Neural cell (in vitro differentiated cells): ENCODE results near the gene PLEKHG3. TPM values are rescaled to one million over a fixed set of nuclear protein-coding genes. Genes with fewer than 3 reads are reported as not detected.

ENCODE experiments used
- H2AFZ ChIP-seq: fragments of 200-600, 300-800 bp; sonication (generic), shearing (Covaris generic); 2 replicates; pipeline ENCODE4 v1.6.0; 2014; ENCODE audit warnings: low read depth, mild to moderate bottlenecking, antibody characterized with exemption, low read length, moderate library complexity
- H3F3A ChIP-seq: fragments of 200-600 bp; shearing (Covaris generic); 2 replicates; pipeline ENCODE4 v1.6.1; 2016; ENCODE audit warnings: mild to moderate bottlenecking, moderate library complexity, mixed read lengths, antibody characterized with exemption, low read length; ENCODE audit not compliant: insufficient read depth, poor library complexity, severe bottlenecking
- H3K27ac ChIP-seq: fragments of 200-600, 300-800 bp; sonication (generic), shearing (Covaris generic); 2 replicates; pipeline ENCODE4 v1.5.1; 2014; ENCODE audit warnings: mild to moderate bottlenecking, low read length, moderate library complexity
- H3K27me3 ChIP-seq: fragments of 300-800, 200-600 bp; sonication (generic), shearing (Covaris generic); 2 replicates; pipeline ENCODE4 v1.6.0; 2014; ENCODE audit warnings: mild to moderate bottlenecking, low read depth, low read length, moderate library complexity; ENCODE audit not compliant: insufficient read depth
- H3K36me3 ChIP-seq: fragments of 300-800, 200-600 bp; sonication (generic), shearing (Covaris generic); 2 replicates; pipeline ENCODE4 v1.5.1; 2014; ENCODE audit warnings: mild to moderate bottlenecking, antibody characterized with exemption, low read length, moderate library complexity; ENCODE audit not compliant: insufficient read depth
- H3K4me2 ChIP-seq: fragments of 300-800, 200-600 bp; sonication (generic), shearing (Covaris generic); 2 replicates; pipeline ENCODE4 v1.6.0; 2014; ENCODE audit warnings: mild to moderate bottlenecking, low read length
- H3K4me3 ChIP-seq: fragments of 300-800, 200-600 bp; sonication (generic), shearing (Covaris generic); 2 replicates; pipeline ENCODE4 v1.5.1; 2014; ENCODE audit warnings: mild to moderate bottlenecking, low read length, moderate library complexity
- H3K79me2 ChIP-seq: fragments of 200-600 bp; shearing (Covaris generic); replicated peaks from 2 replicates; pipeline ENCODE4 v1.6.0; 2014; ENCODE audit warnings: mild to moderate bottlenecking, low read length, moderate library complexity; ENCODE audit not compliant: insufficient read depth
- H3K9ac ChIP-seq: fragments of 300-800, 200-600 bp; sonication (generic), shearing (Covaris generic); 2 replicates; pipeline ENCODE4 v1.6.1; 2016; ENCODE audit warnings: mild to moderate bottlenecking, low read length, mixed read lengths
- H3K9me2 ChIP-seq: fragments of 200-600 bp; shearing (Covaris generic); 2 replicates; pipeline ENCODE4 v1.6.1; 2016; ENCODE audit warnings: mild to moderate bottlenecking, low read length, mixed read lengths; ENCODE audit not compliant: insufficient read depth
- H3K9me3 ChIP-seq: fragments of 200-600, 300-800 bp; sonication (generic), shearing (Covaris generic); 2 replicates; pipeline ENCODE4 v1.6.1; 2016; ENCODE audit warnings: mild to moderate bottlenecking, mixed run types, low read length, moderate library complexity, mixed read lengths
- H4K20me1 ChIP-seq: fragments of 200-600 bp; shearing (Covaris generic); 2 replicates; pipeline ENCODE4 v1.6.1; 2016; ENCODE audit warnings: mild to moderate bottlenecking, mixed run types; ENCODE audit not compliant: insufficient read depth
- CTCF ChIP-seq: fragments of 450-650 bp; IDR thresholded peaks from 2 replicates; pipeline ENCODE4 v1.5.1; 2014; ENCODE audit warnings: antibody characterized with exemption, mild to moderate bottlenecking, moderate library complexity; ENCODE audit not compliant: poor library complexity, severe bottlenecking
- EP300 ChIP-seq: fragments of 450-650 bp; conservative IDR thresholded peaks from 2 replicates; pipeline ENCODE4 v1.6.1; 2014; ENCODE audit warnings: antibody characterized with exemption, mild to moderate bottlenecking, moderate library complexity; ENCODE audit not compliant: poor library complexity, severe bottlenecking
- EZH2 ChIP-seq: fragments of 200-600, 300-800 bp; shearing (Covaris generic), sonication (generic); IDR thresholded peaks from 2 replicates; pipeline ENCODE4 v1.6.1; 2014; ENCODE audit warnings: antibody characterized with exemption, low read length, borderline replicate concordance, mild to moderate bottlenecking; ENCODE audit not compliant: insufficient read depth, poor library complexity, severe bottlenecking
- MXI1 ChIP-seq: fragments of 450-650 bp; conservative IDR thresholded peaks from 2 replicates; pipeline ENCODE4 v1.6.1; 2014; ENCODE audit warnings: antibody characterized with exemption, mild to moderate bottlenecking; ENCODE audit not compliant: poor library complexity, severe bottlenecking
- POLR2AphosphoS5 ChIP-seq: IDR thresholded peaks from 2 replicates; pipeline ENCODE4 v1.6.1; 2012
- RAD21 ChIP-seq: fragments of 450-650 bp; conservative IDR thresholded peaks from 2 replicates; pipeline ENCODE4 v1.6.1; 2014; ENCODE audit warnings: antibody characterized with exemption, mild to moderate bottlenecking, moderate library complexity
- REST ChIP-seq: IDR thresholded peaks from 2 replicates; pipeline ENCODE4 v1.6.1; 2012; ENCODE audit warnings: borderline replicate concordance
- SMC3 ChIP-seq: fragments of 450-650 bp; conservative IDR thresholded peaks from 2 replicates; pipeline ENCODE4 v1.6.1; 2014; ENCODE audit warnings: antibody characterized with exemption, mild to moderate bottlenecking, moderate library complexity; ENCODE audit not compliant: poor library complexity
- TAF1 ChIP-seq: IDR thresholded peaks from 2 replicates; pipeline ENCODE4 v1.6.1; 2012; ENCODE audit warnings: low read depth
- polyA plus RNA-seq: library from polyadenylated mRNA; depleted of rRNA; stranded (reverse); fragments of >200 nt; gene quantifications from 2 replicates; pipeline ENCODE4 v1.2.3, GENCODE V29; 2014

The PLEKHG3 gene
- polyA plus RNA-seq, 1 donor from 2014 or later, result 15.8 TPM

GRCh38 chr14:64737391-64738280 lies 33.4 kb downstream of the PLEKHG3 start:
- Histone ChIP-seq H4K20me1 (no peaks in the 10 kb centered on the region), H3K9me2 (no peaks in the 10 kb centered on the region), H3K36me3 (peaks cover 6% of the 10 kb centered on the region), H3F3A (no peaks in the 10 kb centered on the region), H3K9me3 (no peaks in the 10 kb centered on the region), H3K4me3 (no peak overlapping the region), H2AFZ (no peak overlapping the region), H3K27ac (no peak overlapping the region), H3K27me3 (no peaks in the 10 kb centered on the region), H3K79me2 (no peaks in the 10 kb centered on the region), H3K4me2 (no peak overlapping the region), H3K9ac (no peak overlapping the region)
- TF ChIP-seq REST (no peak), POLR2AphosphoS5 (no peak), CTCF (no peak), RAD21 (no peak), EZH2 (no peak), SMC3 (no peak), EP300 (no peak), TAF1 (no peak), MXI1 (no peak)

- Histone ChIP-seq H3K36me3 (peaks cover 5% of the 10 kb centered on the region), H2AFZ (no peak overlapping the region), H4K20me1 (no peaks in the 10 kb centered on the region), H3K9ac (no peak overlapping the region), H3F3A (no peaks in the 10 kb centered on the region), H3K9me3 (no peaks in the 10 kb centered on the region), H3K27me3 (no peaks in the 10 kb centered on the region), H3K4me2 (no peak overlapping the region), H3K79me2 (no peaks in the 10 kb centered on the region), H3K9me2 (no peaks in the 10 kb centered on the region), H3K4me3 (no peak overlapping the region), H3K27ac (no peak overlapping the region)
- TF ChIP-seq EP300, result no peak
- TF ChIP-seq TAF1, result no peak
- no peak for TF ChIP-seq SMC3
- no peak for TF ChIP-seq CTCF
- no peak for TF ChIP-seq REST
- TF ChIP-seq RAD21, result no peak
- no peak for TF ChIP-seq POLR2AphosphoS5
- no peak for TF ChIP-seq MXI1
- no peak for TF ChIP-seq EZH2
Measured at GRCh38 chr14:64738281-64738804, 34.1 kb downstream of the PLEKHG3 start.
